ENCODE data around the gene DOCK9. TPM values are rescaled to one million over a fixed set of nuclear protein-coding genes. Genes with fewer than 3 reads are reported as not detected.

Gene DOCK9
- total RNA-seq, 2 donors from 2014 or later: 107 to 117 TPM

- H3K4me3 ChIP-seq: no peak overlapping the region
- intact Hi-C loops (cut with DNase I): no loop called here
- no peaks in the 10 kb centered on the region for H3K36me3 ChIP-seq
- DNase-seq (ENCODE audit: low spot score): no peak
- H3K4me1 ChIP-seq (replicated peaks): no peaks in the 10 kb centered on the region
- WGBS: 66% methylated on average over 2 of the region's 2 CpGs
- H3K27ac ChIP-seq: no peak overlapping the region
- H3K9me3 ChIP-seq: no peaks in the 10 kb centered on the region
- TF ChIP-seq POLR2AphosphoS5 (IDR thresholded peaks at IDR 0.05) (no peak), CTCF (IDR thresholded peaks at IDR 0.05) (no peak), POLR2A (IDR thresholded peaks at IDR 0.05) (no peak)
- H3K27me3 ChIP-seq (replicated peaks; ENCODE audit: insufficient read depth): no peaks in the 10 kb centered on the region
These were observed 12.5 kb downstream of the DOCK9 start for GRCh38 chr13:98965325-98965724.

DNA sequence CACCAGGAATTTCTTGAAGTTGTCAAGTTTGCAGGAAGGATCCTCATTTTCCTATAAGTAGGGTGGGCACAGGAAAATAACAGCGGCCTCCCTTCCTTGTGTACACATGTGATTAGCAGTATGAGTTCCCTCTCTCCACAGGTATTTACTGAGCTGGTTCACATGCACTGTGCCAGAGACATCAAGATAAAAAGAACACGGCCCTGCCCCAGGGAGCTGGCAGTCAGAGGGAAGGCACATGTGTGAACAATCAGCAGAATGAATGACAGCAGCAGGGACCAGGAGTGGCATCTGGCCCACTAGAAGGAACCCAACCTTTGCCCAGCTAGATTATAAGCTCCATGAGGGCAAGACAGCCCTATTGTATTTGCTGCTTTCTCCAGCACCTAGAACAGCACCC lies 13.9 kb downstream of the DOCK9 start:
- DNase-seq (ENCODE audit: low spot score): peak; percentile 34
- intact Hi-C loops (cut with DNase I): no loop called here
- no peaks in the 10 kb centered on the region for H3K9me3 ChIP-seq
- no peak overlapping the region for H3K27ac ChIP-seq
- TF ChIP-seq POLR2A (IDR thresholded peaks at IDR 0.05) (no peak), POLR2AphosphoS5 (IDR thresholded peaks at IDR 0.05) (no peak), CTCF (IDR thresholded peaks at IDR 0.05) (no peak)
- no peaks in the 10 kb centered on the region for H3K4me1 ChIP-seq (replicated peaks)
- H3K4me3 ChIP-seq: no peak overlapping the region
- whole genome bisulfite sequencing: 38% methylated on average over 2 of the region's 2 CpGs
- no peaks in the 10 kb centered on the region for H3K36me3 ChIP-seq
- no peaks in the 10 kb centered on the region for H3K27me3 ChIP-seq (replicated peaks; ENCODE audit: insufficient read depth)

DNA sequence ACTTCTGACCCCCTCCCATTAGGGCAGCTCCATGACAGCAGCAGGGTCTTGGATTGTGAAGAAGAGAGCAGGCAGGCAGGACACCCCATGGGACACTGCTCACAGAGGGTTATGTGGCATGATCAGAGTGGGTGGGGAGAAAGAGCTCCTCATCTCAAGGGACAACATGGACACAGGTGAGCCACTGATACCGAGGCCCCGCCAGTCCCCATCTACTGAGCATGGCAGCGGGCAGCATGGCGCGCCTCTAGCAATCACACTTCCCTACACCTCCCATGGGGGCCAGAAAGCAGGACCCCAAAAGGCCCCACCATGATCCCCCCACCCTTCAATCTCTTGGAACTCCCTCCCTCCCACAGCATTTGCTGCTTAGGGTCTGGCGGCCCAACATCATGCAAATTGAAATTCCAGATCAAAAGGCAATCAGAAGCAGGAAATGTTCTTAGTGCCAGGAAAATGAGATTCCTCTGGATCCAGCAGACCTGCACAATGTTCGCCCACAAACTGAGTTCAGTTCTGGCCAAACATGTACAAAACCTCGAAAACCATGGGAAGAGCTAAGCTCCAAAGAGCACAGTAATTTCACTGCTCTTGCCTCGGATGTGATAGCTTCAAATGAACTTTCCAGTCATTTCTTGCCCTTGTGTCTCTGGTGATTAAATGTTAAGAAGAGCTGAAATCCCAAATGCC lies 14.8 kb downstream of the DOCK9 start:
- Histone ChIP-seq H3K36me3 (no peaks in the 10 kb centered on the region), H3K4me1 (replicated peaks) (no peaks in the 10 kb centered on the region), H3K9me3 (no peaks in the 10 kb centered on the region), H3K4me3 (no peak overlapping the region), H3K27ac (no peak overlapping the region), H3K27me3 (replicated peaks; ENCODE audit: insufficient read depth) (no peaks in the 10 kb centered on the region)
- WGBS: 88% methylated on average over 9 of the region's 9 CpGs
- TF ChIP-seq CTCF (IDR thresholded peaks at IDR 0.05): no peak
- no peak for TF ChIP-seq POLR2AphosphoS5 (IDR thresholded peaks at IDR 0.05)
- TF ChIP-seq POLR2A (IDR thresholded peaks at IDR 0.05): no peak
- intact Hi-C loops (cut with DNase I): no loop called here
- no peak for DNase-seq (ENCODE audit: low spot score)

DNA sequence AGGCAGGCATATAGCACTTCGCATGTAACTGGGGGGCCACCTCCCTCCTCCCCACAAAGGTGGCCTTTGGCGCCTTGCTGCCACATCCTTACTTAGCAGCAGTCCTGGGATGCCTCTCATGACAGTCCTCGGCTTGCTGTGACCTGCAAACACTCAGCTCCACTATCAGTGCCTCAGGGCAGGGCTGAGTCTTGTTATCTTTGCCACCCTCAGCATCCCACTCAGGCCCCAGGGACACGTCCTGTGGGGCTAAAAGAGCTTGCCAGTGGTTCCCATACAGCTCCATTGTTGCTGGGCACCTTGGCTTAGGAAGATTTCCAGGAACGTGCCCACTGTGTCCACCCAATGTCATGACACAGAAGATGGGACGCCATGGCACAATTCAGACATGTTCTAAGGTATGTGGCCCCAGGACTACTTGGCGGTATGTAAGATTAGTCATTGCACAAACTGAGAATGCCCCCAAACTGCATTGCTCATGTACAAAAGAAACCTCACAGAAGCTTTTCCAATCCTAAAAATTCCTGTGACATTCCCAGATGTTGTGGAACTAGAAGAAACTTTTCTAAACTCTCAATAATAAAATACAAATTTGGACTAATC lies 16.3 kb downstream of the DOCK9 start:
- H3K9me3 ChIP-seq: no peaks in the 10 kb centered on the region
- WGBS: 93% methylated on average over 7 of the region's 7 CpGs
- intact Hi-C loops (cut with DNase I): no loop called here
- no peaks in the 10 kb centered on the region for H3K36me3 ChIP-seq
- no peaks in the 10 kb centered on the region for H3K4me1 ChIP-seq (replicated peaks)
- H3K27me3 ChIP-seq (replicated peaks; ENCODE audit: insufficient read depth): no peaks in the 10 kb centered on the region
- DNase-seq (ENCODE audit: low spot score): no peak
- no peak overlapping the region for H3K4me3 ChIP-seq
- H3K27ac ChIP-seq: no peak overlapping the region
- TF ChIP-seq POLR2A (IDR thresholded peaks at IDR 0.05) (no peak), POLR2AphosphoS5 (IDR thresholded peaks at IDR 0.05) (no peak), CTCF (IDR thresholded peaks at IDR 0.05) (no peak)

Measured in prostate gland (tissue), 2 donors.